Fibroblast of the aortic adventitia (primary cell): Measurements from ENCODE around the gene CCDC187. TPM values are rescaled to one million over a fixed set of nuclear protein-coding genes. Genes with fewer than 3 reads are reported as not detected.

ENCODE experiments used
- DNase-seq: peaks from one replicate; pipeline ENCODE4 v3.0.0-alpha.2; 2010; ENCODE audit warnings: low read depth
- H3K4me3 ChIP-seq: 2 replicates; pipeline ENCODE4 v1.5.1; 2011; ENCODE audit warnings: low read depth, mild to moderate bottlenecking, control low read depth, low read length, moderate library complexity
- total RNA-seq: library from RNA; depleted of rRNA; stranded (reverse); fragments of >200 nt; gene quantifications from 2 replicates; pipeline ENCODE4 v1.2.3, GENCODE V29; 2012; ENCODE audit warnings: low replicate concordance
- TF ChIP-seq, protein P1 (sequence below): IDR thresholded peaks from 2 replicates; pipeline ENCODE4 v1.5.1; 2011; ENCODE audit warnings: mild to moderate bottlenecking, low read length, control low read depth, inconsistent platforms; ENCODE audit not compliant: insufficient read depth

The CCDC187 gene
- total RNA-seq, 1 donor, result under 0.01 TPM

- no peak for DNase-seq
- no peak overlapping the region for H3K4me3 ChIP-seq
- TF ChIP-seq, protein P1, sequence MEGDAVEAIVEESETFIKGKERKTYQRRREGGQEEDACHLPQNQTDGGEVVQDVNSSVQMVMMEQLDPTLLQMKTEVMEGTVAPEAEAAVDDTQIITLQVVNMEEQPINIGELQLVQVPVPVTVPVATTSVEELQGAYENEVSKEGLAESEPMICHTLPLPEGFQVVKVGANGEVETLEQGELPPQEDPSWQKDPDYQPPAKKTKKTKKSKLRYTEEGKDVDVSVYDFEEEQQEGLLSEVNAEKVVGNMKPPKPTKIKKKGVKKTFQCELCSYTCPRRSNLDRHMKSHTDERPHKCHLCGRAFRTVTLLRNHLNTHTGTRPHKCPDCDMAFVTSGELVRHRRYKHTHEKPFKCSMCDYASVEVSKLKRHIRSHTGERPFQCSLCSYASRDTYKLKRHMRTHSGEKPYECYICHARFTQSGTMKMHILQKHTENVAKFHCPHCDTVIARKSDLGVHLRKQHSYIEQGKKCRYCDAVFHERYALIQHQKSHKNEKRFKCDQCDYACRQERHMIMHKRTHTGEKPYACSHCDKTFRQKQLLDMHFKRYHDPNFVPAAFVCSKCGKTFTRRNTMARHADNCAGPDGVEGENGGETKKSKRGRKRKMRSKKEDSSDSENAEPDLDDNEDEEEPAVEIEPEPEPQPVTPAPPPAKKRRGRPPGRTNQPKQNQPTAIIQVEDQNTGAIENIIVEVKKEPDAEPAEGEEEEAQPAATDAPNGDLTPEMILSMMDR, result no peak
Measured at GRCh38 chr9:136335296-136336155, 31.6 kb upstream of the CCDC187 start.

DNA sequence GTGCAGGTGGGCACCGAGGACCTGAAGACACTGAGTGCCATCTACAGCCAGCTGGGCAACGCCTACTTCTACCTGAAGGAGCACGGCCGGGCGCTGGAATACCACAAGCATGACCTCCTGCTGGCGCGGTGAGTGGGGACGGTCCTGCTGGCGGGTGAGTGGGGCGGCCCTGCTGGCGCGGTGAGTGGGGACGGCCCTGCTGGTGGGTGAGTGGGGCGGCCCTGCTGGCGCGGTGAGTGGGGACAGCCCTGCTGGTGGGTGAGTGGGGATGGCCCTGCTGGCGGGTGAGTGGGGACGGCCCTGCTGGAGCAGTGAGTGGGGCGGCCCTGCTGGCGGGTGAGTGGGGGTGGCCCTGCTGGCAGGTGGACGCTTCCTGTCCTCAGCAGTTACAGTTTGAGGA lies 30.6 kb upstream of the CCDC187 start:
- no peak overlapping the region for H3K4me3 ChIP-seq
- TF ChIP-seq, protein P1, result no peak
- no peak for DNase-seq

DNA sequence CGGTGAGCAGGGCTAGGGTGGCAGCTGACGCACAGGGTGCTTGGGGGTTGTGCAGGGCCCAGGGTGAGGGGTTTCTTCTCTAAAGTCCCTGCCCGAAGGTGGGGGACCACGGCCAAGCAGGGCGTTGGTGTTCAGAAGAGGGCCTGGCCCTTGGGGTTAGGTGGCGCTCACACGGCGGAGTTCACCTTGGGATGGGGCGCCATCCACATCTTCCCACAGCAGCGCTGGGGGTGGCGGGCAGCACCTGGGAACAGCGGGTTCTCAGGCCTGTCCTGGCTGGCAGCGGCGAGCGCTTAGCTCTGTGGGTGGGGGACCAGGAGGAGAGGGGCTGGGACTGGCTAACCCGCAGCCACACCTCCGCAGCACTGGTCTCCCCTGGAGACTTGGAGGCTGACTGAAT lies 29.6 kb upstream of the CCDC187 start:
- no peak for DNase-seq
- TF ChIP-seq, protein P1, result no peak

DNA sequence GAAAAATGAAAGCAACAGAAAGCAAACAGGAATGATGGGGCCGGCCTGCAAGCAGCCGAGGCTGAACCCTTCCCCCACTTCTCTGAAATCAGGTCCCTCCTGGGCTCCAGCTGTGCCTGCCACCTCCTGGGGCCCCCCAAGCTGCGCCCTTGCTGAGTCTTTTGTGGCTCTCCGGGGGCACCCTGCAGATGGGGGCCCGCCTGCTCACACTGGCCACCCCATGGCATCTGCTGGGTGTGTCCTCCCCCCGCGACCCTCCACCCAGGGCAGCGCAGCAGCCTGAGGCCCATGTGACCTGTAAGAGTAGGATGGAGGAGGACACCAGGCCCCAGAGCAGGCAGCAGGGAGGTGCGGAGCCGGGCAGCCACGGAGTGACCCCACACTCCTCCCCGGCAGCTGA lies 29.2 kb upstream of the CCDC187 start:
- no peak overlapping the region for H3K4me3 ChIP-seq
- TF ChIP-seq, protein P1, result no peak
- no peak for DNase-seq

More for the DNA sequence above, 29.6 kb upstream of the CCDC187 start:
- no peak overlapping the region for H3K4me3 ChIP-seq

DNA sequence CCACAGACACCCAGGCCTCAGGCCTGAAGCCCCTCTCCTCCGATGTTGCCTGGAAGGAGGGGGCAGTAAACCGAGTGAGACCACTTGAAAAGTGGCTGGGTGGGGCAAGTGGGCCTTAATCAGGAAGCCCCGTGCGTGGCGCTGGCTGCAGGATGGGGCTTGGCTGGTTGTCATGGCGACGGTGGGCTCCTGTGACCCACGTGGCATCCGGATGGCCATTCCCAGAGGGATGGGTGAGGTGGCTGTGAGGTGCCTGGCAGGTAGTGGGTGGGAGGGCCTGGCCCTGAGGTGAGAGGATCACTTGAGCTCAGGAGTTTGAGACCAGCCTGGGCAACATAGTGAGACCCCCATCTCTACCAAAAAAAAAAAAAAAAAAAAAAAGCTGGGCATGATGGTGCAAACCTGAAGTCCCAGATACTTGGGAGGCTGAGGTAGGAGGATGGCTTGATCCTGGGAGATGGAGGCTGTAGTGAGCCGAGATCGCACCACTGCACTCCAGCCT lies 28.6 kb upstream of the CCDC187 start:
- TF ChIP-seq, protein P1, result no peak
- DNase-seq, result no peak
- no peak overlapping the region for H3K4me3 ChIP-seq

DNA sequence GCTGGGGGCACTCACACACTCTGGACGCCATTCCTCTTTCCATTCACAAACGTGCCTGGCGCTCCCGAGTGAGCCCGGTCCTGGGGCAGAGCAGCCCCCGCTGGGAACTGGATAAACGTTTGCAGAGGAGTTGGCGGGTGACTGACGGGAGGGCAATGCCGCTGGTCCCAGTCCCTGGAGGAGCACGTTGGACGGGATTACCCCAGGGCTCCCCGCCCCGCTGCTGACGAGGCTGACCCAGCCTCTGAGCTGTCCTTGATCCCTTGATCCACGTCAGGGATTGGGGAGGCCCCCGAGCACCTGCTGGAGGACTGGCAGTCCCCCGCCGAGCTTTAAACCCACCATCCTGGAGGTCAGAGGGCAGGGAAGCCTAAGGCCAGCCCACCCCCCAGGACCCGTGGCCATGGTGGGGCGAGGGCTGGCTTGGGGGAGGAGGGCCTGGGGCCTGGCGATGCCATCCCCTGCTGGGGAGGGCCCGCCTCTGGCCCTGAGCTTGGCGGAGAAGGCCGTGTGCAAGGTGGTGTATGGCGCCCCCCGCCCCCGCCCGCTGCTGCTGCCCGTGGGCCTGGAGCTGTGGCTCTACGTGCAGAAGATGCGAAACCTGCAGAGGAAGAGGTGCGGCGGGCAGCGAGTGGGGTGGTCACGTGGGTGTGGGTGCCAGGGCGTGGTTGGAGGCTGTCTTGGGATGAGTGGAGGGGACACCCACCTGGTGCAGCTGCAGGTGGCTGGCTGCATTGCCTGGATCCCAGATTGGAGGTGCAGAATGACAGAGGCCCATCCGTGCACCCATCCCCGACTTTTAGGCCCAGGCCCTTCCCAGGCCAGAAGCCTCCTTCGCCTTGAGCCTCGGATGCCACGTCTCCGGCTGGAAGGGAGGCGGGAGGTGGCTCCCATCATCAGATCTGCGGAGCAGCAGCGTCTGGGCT lies 27.9 kb upstream of the CCDC187 start:
- TF ChIP-seq, protein P1, result no peak
- no peak for DNase-seq
- no peak overlapping the region for H3K4me3 ChIP-seq
